DMS114 treated with DMSO at 0.1 percent for 48 hours (cell line): Measurements from ENCODE around the gene NOD1.
"Not testable (repeated sequence)": the region's sequence is repeated elsewhere in the genome, so short reads cannot be mapped to it uniquely, and the experiment has no call there.

Experiments used
- DNase-seq: peaks from one replicate; lab custom pipeline; 2025; ENCODE audit not compliant: unreplicated experiment; lab: John Stamatoyannopoulos, UW

NOD1 gene

GRCh38 chr7:30421647-30422196 is 56.9 kb downstream of the NOD1 start:
- no peak for DNase-seq

- no peak for DNase-seq
Observed at GRCh38 chr7:30420662-30421061, 57.9 kb downstream of the NOD1 start.

- not testable (repeated sequence) for DNase-seq
Observed at GRCh38 chr7:30420080-30420479, 58.5 kb downstream of the NOD1 start.

GRCh38 chr7:30413864-30414263 is 64.7 kb downstream of the NOD1 start:
- no peak for DNase-seq

- DNase-seq, result peak; percentile 6
Observed at GRCh38 chr7:30412782-30413504, 65.6 kb downstream of the NOD1 start.

- no peak for DNase-seq
Observed at GRCh38 chr7:30411897-30412296, 66.7 kb downstream of the NOD1 start.

GRCh38 chr7:30411173-30411572 is 67.4 kb downstream of the NOD1 start:
- no peak for DNase-seq

GRCh38 chr7:30406664-30407425 is 71.7 kb downstream of the NOD1 start:
- no peak for DNase-seq

GRCh38 chr7:30405179-30405578 is 73.4 kb downstream of the NOD1 start:
- no peak for DNase-seq

GRCh38 chr7:30403477-30403876 is 75.1 kb downstream of the NOD1 start:
- no peak for DNase-seq

- no peak for DNase-seq
Observed at GRCh38 chr7:30396389-30396788, 82.2 kb downstream of the NOD1 start.

GRCh38 chr7:30395676-30396075 is 82.9 kb downstream of the NOD1 start:
- DNase-seq, result no peak

- DNase-seq, result no peak
Observed at GRCh38 chr7:30391806-30392205, 86.8 kb downstream of the NOD1 start.

GRCh38 chr7:30390736-30391636 is 87.6 kb downstream of the NOD1 start:
- DNase-seq, result no peak

GRCh38 chr7:30389791-30390190 is 88.8 kb downstream of the NOD1 start:
- no peak for DNase-seq

GRCh38 chr7:30382607-30383006 is 96.0 kb downstream of the NOD1 start:
- DNase-seq, result no peak

GRCh38 chr7:30380824-30381223 is 97.8 kb downstream of the NOD1 start:
- not testable (repeated sequence) for DNase-seq

GRCh38 chr7:30380294-30380693 is 98.3 kb downstream of the NOD1 start:
- DNase-seq, result no peak

- no peak for DNase-seq
Observed at GRCh38 chr7:30379741-30380140, 98.8 kb downstream of the NOD1 start.

- no peak for DNase-seq
Observed at GRCh38 chr7:30379131-30379530, 99.5 kb downstream of the NOD1 start.

GRCh38 chr7:30378275-30378674 is 100.3 kb downstream of the NOD1 start:
- DNase-seq, result no peak
